ENCODE measurements around the gene SEMA5A.

Gene SEMA5A

GRCh38 chr5:9331372-9331771, 214.5 kb downstream of the SEMA5A start:
- no peak for DNase-seq (ENCODE audit: low read depth)

DNA sequence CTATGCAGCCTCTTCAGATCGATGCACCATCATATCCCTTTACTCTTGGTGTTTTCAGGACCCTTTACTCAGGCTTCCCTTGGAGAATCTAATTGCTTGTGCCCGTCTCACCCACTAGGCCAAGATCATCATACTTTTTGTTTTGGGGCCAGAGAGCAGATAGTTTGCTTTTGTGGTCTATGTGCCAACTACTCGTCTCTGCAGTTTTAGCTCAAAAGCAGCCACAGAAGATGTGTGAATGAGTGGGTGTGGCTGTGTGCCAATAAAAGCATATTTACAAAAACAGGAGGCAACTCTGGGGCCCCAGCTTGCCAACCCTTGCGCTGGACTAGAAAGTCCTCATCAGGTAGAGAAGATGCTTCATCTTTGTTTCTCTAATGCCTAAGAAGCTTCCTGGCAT, 216.8 kb downstream of the SEMA5A start:
- no peak for DNase-seq (ENCODE audit: low read depth)

- no peak for DNase-seq (ENCODE audit: low read depth)
Observed at GRCh38 chr5:9325549-9325948, 220.3 kb downstream of the SEMA5A start.

GRCh38 chr5:9324348-9325077, 221.4 kb downstream of the SEMA5A start:
- DNase-seq (ENCODE audit: low read depth): no peak

DNA sequence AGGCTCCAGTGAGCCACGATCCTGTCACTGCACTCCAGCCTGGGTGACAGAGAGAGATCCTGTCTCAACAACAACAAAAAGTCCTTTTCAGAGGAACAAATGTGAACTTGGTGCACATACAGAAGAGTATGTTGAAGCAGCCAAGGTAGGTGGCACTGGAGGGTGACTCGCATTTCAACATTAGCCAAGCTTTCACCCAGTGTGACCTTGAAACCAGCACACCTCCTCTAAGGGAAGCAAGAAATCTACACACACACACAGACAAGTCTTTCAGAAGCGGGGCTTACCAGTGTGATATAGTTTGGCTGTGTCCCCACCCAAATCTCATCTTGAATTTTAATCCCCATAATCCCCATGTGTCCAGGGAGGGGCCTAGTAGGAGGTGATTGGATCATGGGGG, 225.2 kb downstream of the SEMA5A start:
- no peak for DNase-seq (ENCODE audit: low read depth)

DNA sequence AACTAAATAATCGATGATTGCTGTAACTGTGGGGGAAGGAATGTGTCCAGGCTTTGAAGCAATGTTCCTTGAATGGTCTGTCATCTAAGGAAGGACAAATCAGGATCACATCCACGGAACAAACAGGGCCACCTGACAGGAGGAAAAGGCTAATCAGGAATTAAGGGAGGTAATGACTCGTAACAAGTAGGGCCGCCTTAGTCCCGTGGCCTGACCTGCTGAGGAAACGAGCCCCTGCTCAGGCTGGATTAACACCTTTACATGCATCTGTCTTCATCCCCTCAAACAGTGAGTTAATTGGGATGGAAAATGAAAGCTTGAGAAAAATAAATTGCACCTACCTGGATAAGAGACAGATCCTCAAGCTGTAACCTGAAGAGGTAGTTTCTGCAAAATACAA, 227.8 kb downstream of the SEMA5A start:
- DNase-seq (ENCODE audit: low read depth): no peak

GRCh38 chr5:9316733-9317132, 229.1 kb downstream of the SEMA5A start:
- no peak for DNase-seq (ENCODE audit: low read depth)

GRCh38 chr5:9316041-9316440, 229.8 kb downstream of the SEMA5A start:
- DNase-seq (ENCODE audit: low read depth): no peak

- DNase-seq (ENCODE audit: low read depth): no peak
Observed at GRCh38 chr5:9314558-9314957, 231.3 kb downstream of the SEMA5A start.

DNA sequence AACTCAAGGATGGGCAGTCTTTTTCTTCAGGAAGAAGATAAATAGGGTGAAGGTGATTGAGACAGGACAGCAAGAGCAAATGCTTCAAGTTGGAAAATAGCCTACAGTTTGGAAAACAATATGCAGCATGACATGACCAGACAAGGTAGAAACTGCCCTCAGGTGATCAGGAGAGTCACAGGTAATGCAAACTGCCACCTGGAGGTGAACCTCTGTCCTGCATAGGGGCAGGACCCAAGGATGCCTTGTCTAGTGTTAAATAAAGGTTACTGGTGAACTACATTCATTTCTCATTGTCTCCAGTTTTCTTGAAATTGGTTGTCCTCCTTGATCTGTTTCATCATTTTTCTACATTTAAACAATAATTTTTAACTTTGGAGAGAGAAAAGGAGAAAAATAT, 232.1 kb downstream of the SEMA5A start:
- DNase-seq (ENCODE audit: low read depth): no peak

DNA sequence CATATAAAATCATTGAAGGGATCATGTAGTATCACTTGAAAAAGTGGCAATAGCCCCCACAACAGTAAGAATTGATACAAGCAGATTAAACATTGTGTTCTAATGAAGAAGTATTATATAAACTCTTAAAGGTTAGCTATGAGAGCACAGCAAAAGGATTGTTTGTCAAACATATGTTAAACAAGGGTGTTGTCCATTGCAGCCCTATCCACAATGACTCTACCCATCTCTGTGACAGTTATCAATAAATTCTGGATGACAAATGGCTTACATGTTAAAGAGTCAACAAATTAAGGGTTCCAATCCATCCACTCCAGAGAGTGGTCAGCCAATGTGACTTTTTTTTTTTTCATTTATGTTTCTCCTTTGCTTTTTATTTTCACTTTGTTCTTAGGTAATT, 238.7 kb downstream of the SEMA5A start:
- DNase-seq (ENCODE audit: low read depth): no peak

DNA sequence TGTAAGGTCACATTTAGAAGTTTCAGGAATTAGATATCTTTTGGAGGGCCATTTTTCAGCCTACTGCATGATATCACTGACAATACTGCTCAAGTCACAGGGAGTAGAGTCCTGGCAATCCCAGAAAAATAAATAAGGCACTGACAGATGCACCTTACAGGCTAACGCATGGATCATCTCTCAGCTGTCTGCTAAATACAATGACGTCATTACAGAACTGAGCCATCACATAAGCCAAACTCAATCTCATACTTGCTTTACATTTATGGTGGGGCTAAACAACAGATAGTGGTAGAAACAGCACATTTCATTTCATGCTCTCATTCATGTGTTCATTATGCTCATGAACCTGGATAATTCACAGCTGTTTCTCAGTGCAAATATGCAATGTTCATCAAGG, 243.7 kb downstream of the SEMA5A start:
- peak; percentile 71 for DNase-seq (ENCODE audit: low read depth)

DNA sequence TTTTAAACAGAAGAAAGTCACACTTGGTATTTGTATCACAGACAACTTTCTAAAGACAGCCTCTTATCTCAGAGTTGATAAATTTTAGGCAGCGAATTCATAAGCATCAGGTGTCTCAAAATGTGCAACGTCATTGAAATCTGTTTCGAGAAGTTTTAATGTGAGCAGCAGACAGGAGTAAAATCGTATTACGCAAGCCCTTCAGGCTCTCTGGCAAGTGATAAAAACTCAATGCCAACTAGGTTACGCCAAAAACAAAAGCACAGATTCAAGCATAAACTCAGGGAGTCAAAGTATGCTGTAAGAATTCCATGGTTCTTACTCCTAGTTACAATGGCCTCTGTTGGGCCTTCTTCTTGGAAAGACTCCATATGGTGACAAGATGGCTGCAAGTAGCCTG, 244.7 kb downstream of the SEMA5A start:
- DNase-seq (ENCODE audit: low read depth): no peak

DNA sequence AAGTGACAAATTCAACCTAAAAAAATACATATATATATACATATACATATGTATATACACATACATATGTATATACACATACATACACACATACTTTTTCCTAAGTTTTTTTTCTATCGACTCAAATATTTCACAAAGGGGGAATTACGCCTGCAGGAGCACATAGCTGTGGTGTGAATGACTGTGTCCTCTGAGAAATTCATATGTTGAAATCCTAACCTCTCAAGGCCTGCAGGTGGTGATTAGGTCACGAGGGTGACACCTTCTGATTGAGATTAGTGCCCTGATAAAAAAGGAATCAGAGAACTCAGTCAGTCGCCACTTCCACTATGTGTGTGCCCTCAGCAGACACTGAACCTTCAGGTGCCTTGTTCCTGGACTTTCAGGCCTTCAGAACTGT, 248.7 kb downstream of the SEMA5A start:
- DNase-seq (ENCODE audit: low read depth): no peak

GRCh38 chr5:9295466-9295801, 250.4 kb downstream of the SEMA5A start:
- DNase-seq (ENCODE audit: low read depth): no peak

DNA sequence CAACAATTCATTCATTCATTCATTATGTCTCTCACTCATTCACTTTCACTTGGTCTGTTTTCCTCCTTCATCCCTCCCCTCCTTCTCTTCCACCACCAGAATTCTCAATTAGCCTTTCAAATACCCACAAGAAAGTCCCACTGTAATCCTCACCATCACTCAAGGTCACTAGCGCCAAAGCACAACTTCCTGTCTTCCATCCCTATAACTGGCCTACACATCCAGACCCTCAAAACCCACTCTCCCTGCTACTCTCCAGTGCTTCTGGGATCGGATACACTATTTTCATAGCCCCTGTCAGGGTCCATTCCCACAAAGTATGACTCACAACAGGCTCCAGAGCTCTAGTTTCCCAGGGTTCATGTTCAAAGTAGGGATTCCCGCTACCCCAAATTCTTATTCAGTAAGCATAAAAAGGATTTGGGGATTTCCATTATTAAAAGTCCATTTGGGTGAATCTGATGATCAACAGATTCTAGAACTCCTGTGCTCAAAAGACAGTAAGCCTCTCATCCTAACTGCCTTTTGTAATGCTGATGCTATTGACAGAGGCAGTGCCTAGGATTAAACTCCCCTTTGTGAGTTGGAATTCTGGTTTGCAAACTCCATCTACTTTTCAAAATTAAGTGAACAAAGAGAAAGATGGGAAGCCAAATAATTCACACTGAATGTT, 250.9 kb downstream of the SEMA5A start:
- DNase-seq (ENCODE audit: low read depth): no peak

- DNase-seq (ENCODE audit: low read depth): no peak
Observed at GRCh38 chr5:9288234-9288633, 257.6 kb downstream of the SEMA5A start.

DNA sequence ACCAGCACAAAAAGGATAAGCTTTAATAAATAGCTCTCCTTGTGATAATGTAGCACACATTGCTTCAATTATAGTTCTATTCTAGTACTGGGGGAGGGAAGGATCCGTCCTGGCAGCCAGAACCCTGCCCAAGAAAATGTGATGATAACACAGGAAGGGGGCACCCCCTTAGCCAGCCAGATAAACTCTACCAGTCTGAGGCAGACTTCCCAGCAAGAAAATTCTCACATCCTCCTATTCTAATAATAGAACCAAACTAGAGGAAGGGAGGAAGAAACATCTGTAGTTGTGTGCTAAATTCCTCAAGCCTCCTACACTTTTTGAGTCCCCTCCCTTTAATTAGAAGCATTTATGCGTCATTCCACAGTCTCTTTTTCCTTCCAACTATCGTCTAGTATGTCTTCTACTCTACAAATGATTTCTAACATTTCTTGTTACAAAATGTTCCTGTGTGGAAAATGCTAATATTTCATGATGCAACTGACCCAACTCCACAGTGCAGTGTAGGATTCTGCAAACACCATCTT, 261.0 kb downstream of the SEMA5A start:
- no peak for DNase-seq (ENCODE audit: low read depth)

DNA sequence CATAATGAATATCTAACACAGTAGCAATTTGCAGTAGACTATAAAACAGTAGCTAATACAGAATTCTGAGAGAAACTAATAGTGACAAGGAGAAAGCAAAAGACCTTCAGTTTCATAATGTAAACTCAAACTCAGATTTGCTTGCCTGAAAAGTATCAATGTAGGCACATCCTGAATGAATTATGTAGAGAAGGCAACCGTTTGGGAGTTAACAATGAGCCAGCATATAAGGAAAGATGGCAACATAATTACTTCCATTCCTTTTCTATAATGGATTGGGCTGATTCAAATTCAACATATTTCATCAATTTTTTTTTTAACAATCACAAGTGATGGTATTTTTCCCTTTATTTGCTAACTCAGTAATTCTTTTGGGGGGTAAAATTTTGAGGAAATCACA, 261.6 kb downstream of the SEMA5A start:
- DNase-seq (ENCODE audit: low read depth): no peak

- DNase-seq (ENCODE audit: low read depth): no peak
Observed at GRCh38 chr5:9283473-9283872, 262.4 kb downstream of the SEMA5A start.

DNA sequence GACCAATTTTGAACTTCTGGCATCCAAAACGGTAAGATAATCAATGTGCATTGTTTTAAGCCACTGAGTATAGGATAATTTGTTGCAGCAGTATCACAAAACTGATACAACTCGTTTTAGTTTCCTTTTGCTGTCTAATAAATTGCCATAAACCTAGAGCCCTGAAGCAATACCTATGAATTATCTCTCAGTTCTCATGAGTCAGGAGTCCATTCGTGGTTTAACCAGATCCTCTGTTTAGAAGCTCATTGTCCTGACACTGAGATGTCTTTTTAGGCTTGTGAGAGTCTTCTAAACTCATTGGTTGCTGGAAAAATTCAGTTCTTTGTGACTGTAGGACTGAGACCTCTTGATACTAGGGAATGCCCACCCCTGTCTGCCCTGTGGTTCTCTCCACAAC, 262.9 kb downstream of the SEMA5A start:
- DNase-seq (ENCODE audit: low read depth): peak; percentile 52

- no peak for DNase-seq (ENCODE audit: low read depth)
Observed at GRCh38 chr5:9282211-9282610, 263.7 kb downstream of the SEMA5A start.

GRCh38 chr5:9279774-9280173, 266.1 kb downstream of the SEMA5A start:
- no peak for DNase-seq (ENCODE audit: low read depth)

All from ELR (cell line).